B cell (primary cell): ENCODE results near the gene NET1. TPM values are rescaled to one million over a fixed set of nuclear protein-coding genes. Genes with fewer than 3 reads are reported as not detected.

ENCODE experiments used
- ATAC-seq: fragments of 200-7000 bp; cut with Tn5 transposase; one replicate; pipeline ENCODE4 v1.10.0; 2021; ENCODE audit warnings: low read depth, mild to moderate bottlenecking, moderate number of reproducible peaks, moderate library complexity
- CTCF ChIA-PET: fragments of 350-600 bp; sonication (Branson Sonifier 250); formaldehyde crosslinking; loops from one replicate; lab custom pipeline; 2021; ENCODE audit warnings: antibody characterized with exemption, inconsistent platforms; lab: Charles Lee
- POLR2A ChIA-PET: fragments of 350-600 bp; sonication (Branson Sonifier 250); formaldehyde crosslinking; loops from one replicate; lab custom pipeline; 2021; ENCODE audit warnings: antibody characterized with exemption; lab: Charles Lee
- DNase-seq: peaks from one replicate; pipeline ENCODE4 v3.0.0; 2013
- H2AFZ ChIP-seq: 2 replicates; pipeline ENCODE4 v1.6.1; 2012; ENCODE audit warnings: mild to moderate bottlenecking, low read depth, low read length; ENCODE audit not compliant: insufficient read depth, poor library complexity, severe bottlenecking
- H3K27ac ChIP-seq, 2 donors: 1 replicate in 1 of 2; 2 replicates in 1 of 2; pipeline ENCODE4 v1.5.1; 2012 to 2013; ENCODE audit warnings: low read length in 2 of 2, mild to moderate bottlenecking in 2 of 2, moderate library complexity in 1 of 2
- H3K27me3 ChIP-seq, 4 experiments: fragments of 200-600 bp in 1 of 4; sonication (generic) in 1 of 4; replicated peaks in 1 of 4; 1 replicate in 2 of 4; 2 replicates in 2 of 4; pipeline versions ENCODE4 v1.6.1 to v1.7.0; 2013 to 2016; ENCODE audit warnings: low read length in 3 of 4, mild to moderate bottlenecking in 2 of 4, mixed read lengths in 1 of 4, moderate library complexity in 1 of 4; ENCODE audit not compliant: insufficient read depth in 4 of 4, control insufficient read depth in 3 of 4; ENCODE audit errors: control extremely low read depth in 1 of 4
- H3K36me3 ChIP-seq, 2 experiments: replicated peaks in 1 of 2; 1 replicate in 1 of 2; 2 replicates in 1 of 2; pipeline versions ENCODE4 v1.6.1 to v1.7.1; 2013; ENCODE audit warnings: low read length in 1 of 2; ENCODE audit not compliant: insufficient read depth in 2 of 2, control insufficient read depth in 1 of 2; ENCODE audit errors: control extremely low read depth in 1 of 2, extremely low read depth in 1 of 2
- H3K4me1 ChIP-seq, 2 donors: fragments of 200-600 bp in 1 of 2; sonication (generic) in 1 of 2; 1 replicate in 1 of 2; 2 replicates in 1 of 2; pipeline versions ENCODE4 v1.5.1 to v1.6.1; 2013 to 2017; ENCODE audit warnings: low read length in 2 of 2; ENCODE audit not compliant: control insufficient read depth in 2 of 2, insufficient read depth in 2 of 2
- H3K4me2 ChIP-seq: replicated peaks from 2 replicates; pipeline ENCODE3; 2012; ENCODE audit warnings: mild to moderate bottlenecking, low read depth, low read length; ENCODE audit not compliant: poor library complexity, severe bottlenecking
- H3K4me3 ChIP-seq, 5 experiments: fragments of 200-600 bp in 1 of 5; sonication (generic) in 1 of 5; 1 replicate in 3 of 5; 2 replicates in 2 of 5; pipeline versions ENCODE4 v1.5.1 to v1.7.0; 2011 to 2016; ENCODE audit warnings: low read length in 4 of 5, mild to moderate bottlenecking in 4 of 5, low read depth in 2 of 5, control low read depth in 1 of 5, moderate library complexity in 1 of 5; ENCODE audit not compliant: insufficient read depth in 1 of 5; ENCODE audit errors: control extremely low read depth in 1 of 5, extremely low read depth in 1 of 5
- H3K79me2 ChIP-seq: fragments of 200-600 bp; sonication (generic); one replicate; pipeline ENCODE4 v1.6.0; 2016; ENCODE audit warnings: low read length; ENCODE audit not compliant: control insufficient read depth, insufficient read depth
- H3K9ac ChIP-seq: fragments of 200-600 bp; sonication (generic); 2 replicates; pipeline ENCODE4 v1.6.1; 2017; ENCODE audit warnings: mild to moderate bottlenecking, low read length, moderate library complexity
- H3K9me3 ChIP-seq, 3 donors: one replicate each; pipeline versions ENCODE4 v1.6.1 to v1.7.1; 2013; ENCODE audit warnings: low read length in 2 of 3; ENCODE audit not compliant: control insufficient read depth in 2 of 3, insufficient read depth in 1 of 3; ENCODE audit errors: control extremely low read depth in 1 of 3
- H4K20me1 ChIP-seq: 2 replicates; pipeline ENCODE4 v1.6.0; 2012; ENCODE audit warnings: mild to moderate bottlenecking, low read length; ENCODE audit not compliant: insufficient read depth, control insufficient read depth, poor library complexity, severe bottlenecking
- H3K27ac Mint-ChIP-seq: one replicate; pipeline ENCODE4 v1.8.0; 2021; ENCODE audit warnings: mixed read lengths
- H3K27me3 Mint-ChIP-seq: one replicate; pipeline ENCODE4 v1.8.0; 2021; ENCODE audit warnings: mixed read lengths
- H3K4me1 Mint-ChIP-seq: one replicate; pipeline ENCODE4 v1.8.0; 2021; ENCODE audit warnings: mixed read lengths
- H3K4me3 Mint-ChIP-seq: one replicate; pipeline ENCODE4 v1.8.0; 2021; ENCODE audit warnings: mixed read lengths
- H3K9me3 Mint-ChIP-seq: one replicate; pipeline ENCODE4 v1.8.0; 2022; ENCODE audit warnings: mixed read lengths; ENCODE audit not compliant: insufficient read depth
- EZH2 ChIP-seq: IDR thresholded peaks from 2 replicates; pipeline ENCODE4 v1.6.1; 2012; ENCODE audit warnings: borderline replicate concordance, low read depth, mild to moderate bottlenecking, moderate library complexity, low read length; ENCODE audit not compliant: insufficient read depth, poor library complexity, severe bottlenecking
- WGBS: methylation state at CpG from one replicate; pipeline ENCODE4 v1.1.5; 2013; ENCODE audit warnings: missing lambda C conversion rate; ENCODE audit not compliant: insufficient coverage; 5-methylcytosine and 5-hydroxymethylcytosine counted together
- intact Hi-C: fragments of 100-400 bp; cut with micrococcal nuclease; formaldehyde crosslinking; loops from one replicate; pipeline ENCODE4 v1.10.0; 2022
- polyA plus RNA-seq: library from polyadenylated mRNA; depleted of rRNA; stranded (reverse); fragments of >200 nt; gene quantifications from 2 replicates; pipeline ENCODE4 v1.2.3, GENCODE V29; 2012
- total RNA-seq, 2 donors: library from RNA; stranded (reverse); fragments of 120-200 nt in 1 of 2; gene quantifications; 1 replicate in 1 of 2; 2 replicates in 1 of 2; pipeline versions ENCODE4 v1.2.3 to v1.2.4, GENCODE V29; 2013 to 2022
- TF ChIP-seq, protein P1 (sequence below): fragments of 200-600 bp; IDR thresholded peaks from one replicate; pipeline ENCODE4 v1.8.0; 2022; ENCODE audit warnings: antibody characterized with exemption, mild to moderate bottlenecking

NET1 gene
- total and polyA plus RNA-seq, 2 donors (not counting 1 experiment from before 2014, with no cell fraction given): 3.5 to 6.4 TPM

DNA sequence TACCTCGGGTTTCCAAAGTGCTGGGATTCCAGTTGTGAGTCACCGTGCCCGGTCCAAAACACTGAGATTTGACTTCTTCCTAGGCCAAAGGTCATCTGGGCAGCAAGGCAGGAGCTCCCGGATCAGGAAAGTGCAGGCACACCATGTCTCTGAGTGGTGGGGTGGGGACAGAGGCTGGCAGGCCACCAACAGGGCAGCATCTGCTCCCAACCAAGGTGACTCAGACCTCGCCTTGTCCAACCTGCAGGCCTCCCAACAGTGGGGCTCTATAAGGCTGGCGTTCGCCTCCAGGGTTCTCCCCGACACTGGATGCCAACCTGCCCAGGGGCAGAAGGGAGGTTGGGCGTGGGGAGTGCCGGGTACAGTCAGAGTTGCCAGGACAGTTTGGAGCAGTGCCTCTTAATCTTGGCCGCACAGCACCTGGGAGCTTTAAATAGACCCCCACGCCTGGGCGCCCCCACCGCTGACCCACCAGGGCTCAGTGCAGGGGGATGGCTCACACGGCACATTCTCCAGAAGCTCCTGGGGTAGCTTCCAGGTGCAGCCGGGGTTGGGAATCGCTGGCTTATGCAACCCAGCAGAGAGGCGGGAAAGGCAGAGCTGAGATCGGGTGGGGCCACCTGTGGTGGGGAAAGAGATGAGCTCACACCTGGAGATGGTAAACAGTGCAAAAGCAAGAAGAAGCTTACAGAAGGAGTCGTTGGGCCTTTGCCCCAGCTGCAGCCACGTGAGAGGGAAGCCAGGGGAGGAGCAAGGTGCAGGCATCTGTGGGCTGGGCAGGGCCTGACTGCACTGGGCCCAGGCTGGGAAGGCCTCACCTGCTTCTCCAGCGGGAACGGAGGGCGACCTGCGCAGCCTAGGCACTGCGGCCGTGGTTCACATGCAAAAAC is 76.2 kb downstream of the NET1 start:
- Histone ChIP-seq H3K4me2 (no peak overlapping the region), H3K4me3 (no peak overlapping the region), H3K9ac (no peak overlapping the region), H3K4me1 (peaks cover 0 to 9% of the 10 kb centered on the region in 2 donors), H3K36me3 (no peaks in the 10 kb centered on the region), H2AFZ (no peak overlapping the region), H3K27ac (no peak overlapping the region), H4K20me1 (no peaks in the 10 kb centered on the region), H3K27me3 (peaks cover 0 to 5% (median 0%) of the 10 kb centered on the region in 4 experiments), H3K79me2 (no peaks in the 10 kb centered on the region), H3K9me3 (peaks cover 0 to 13% (median 2%) of the 10 kb centered on the region in 3 donors)
- TF ChIP-seq, protein P1, sequence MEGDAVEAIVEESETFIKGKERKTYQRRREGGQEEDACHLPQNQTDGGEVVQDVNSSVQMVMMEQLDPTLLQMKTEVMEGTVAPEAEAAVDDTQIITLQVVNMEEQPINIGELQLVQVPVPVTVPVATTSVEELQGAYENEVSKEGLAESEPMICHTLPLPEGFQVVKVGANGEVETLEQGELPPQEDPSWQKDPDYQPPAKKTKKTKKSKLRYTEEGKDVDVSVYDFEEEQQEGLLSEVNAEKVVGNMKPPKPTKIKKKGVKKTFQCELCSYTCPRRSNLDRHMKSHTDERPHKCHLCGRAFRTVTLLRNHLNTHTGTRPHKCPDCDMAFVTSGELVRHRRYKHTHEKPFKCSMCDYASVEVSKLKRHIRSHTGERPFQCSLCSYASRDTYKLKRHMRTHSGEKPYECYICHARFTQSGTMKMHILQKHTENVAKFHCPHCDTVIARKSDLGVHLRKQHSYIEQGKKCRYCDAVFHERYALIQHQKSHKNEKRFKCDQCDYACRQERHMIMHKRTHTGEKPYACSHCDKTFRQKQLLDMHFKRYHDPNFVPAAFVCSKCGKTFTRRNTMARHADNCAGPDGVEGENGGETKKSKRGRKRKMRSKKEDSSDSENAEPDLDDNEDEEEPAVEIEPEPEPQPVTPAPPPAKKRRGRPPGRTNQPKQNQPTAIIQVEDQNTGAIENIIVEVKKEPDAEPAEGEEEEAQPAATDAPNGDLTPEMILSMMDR: no peak
- peaks cover 9% of the 10 kb centered on the region for H3K4me1 Mint-ChIP-seq
- ATAC-seq: no peak
- peaks cover 6% of the 10 kb centered on the region for H3K27me3 Mint-ChIP-seq
- DNase-seq: no peak
- ChIA-PET CTCF (no interaction called here), POLR2A (no interaction called here)
- no peak overlapping the region for H3K27ac Mint-ChIP-seq
- peaks cover 3% of the 10 kb centered on the region for H3K9me3 Mint-ChIP-seq
- 95% methylated on average over 27 of the region's 27 CpGs for WGBS
- no peak overlapping the region for H3K4me3 Mint-ChIP-seq
- intact Hi-C loops: no loop called here

DNA sequence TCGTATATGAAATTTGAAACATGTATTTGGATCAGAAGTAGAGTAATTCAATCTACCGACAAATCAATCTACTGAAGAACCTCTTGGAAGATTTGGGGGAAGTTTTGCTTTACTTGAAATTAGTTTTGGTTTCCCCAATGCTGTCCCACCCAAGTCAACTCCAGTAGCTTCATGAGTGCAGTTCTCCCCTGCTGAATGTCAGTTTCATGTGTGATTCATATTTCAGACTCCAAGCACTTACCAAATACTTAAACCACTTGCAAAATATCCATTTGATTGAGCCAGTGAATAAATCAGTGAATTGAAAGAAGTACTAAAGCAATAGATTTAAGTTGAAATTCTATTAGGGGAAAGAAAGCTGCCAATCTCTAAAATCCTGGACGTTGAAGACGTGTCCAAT is 77.7 kb downstream of the NET1 start:
- ATAC-seq (no peak), DNase-seq (no peak)
- Histone ChIP-seq H3K36me3 (no peaks in the 10 kb centered on the region), H3K9me3 (peaks cover 0 to 13% (median 2%) of the 10 kb centered on the region in 3 donors), H3K27ac (no peak overlapping the region), H3K9ac (no peak overlapping the region), H3K4me3 (no peak overlapping the region), H3K4me2 (no peak overlapping the region), H2AFZ (no peak overlapping the region), H3K4me1 (peaks cover 0 to 9% of the 10 kb centered on the region in 2 donors), H4K20me1 (no peaks in the 10 kb centered on the region), H3K27me3 (peaks cover 0 to 5% (median 0%) of the 10 kb centered on the region in 4 experiments), H3K79me2 (no peaks in the 10 kb centered on the region)
- POLR2A ChIA-PET: no interaction called here
- H3K9me3 Mint-ChIP-seq: peaks cover 3% of the 10 kb centered on the region
- CTCF ChIA-PET: interaction anchor here (1.0 kb wide), 1 partner anchor 133 kb away, joined by 3 read pairs; no protein-coding TSS in a partner anchor
- no peak for TF ChIP-seq EZH2
- TF ChIP-seq, protein P1: no peak
- H3K27me3 Mint-ChIP-seq: peaks cover 6% of the 10 kb centered on the region
- H3K4me3 Mint-ChIP-seq: no peak overlapping the region
- intact Hi-C loops: no loop called here
- H3K27ac Mint-ChIP-seq: no peak overlapping the region
- peaks cover 9% of the 10 kb centered on the region for H3K4me1 Mint-ChIP-seq
- WGBS: no CpG with 5 or more reads among the region's 4 CpGs
